PFSK-1 (cell line): ENCODE results near the gene IL20RA.

Source experiments
- POLR2AphosphoS5 ChIP-seq: IDR thresholded peaks from 2 replicates; pipeline ENCODE4 v1.6.1; 2012; ENCODE audit warnings: low read depth, mild to moderate bottlenecking, control low read depth, low read length, moderate library complexity
- REST ChIP-seq, 2 experiments: IDR thresholded peaks; 2 replicates each; pipeline versions ENCODE4 v1.6.1 to v1.8.0; 2011 to 2012; ENCODE audit warnings: low read depth in 2 of 2, low read length in 2 of 2, control low read depth in 1 of 2, inconsistent platforms in 1 of 2, mild to moderate bottlenecking in 1 of 2, moderate library complexity in 1 of 2; ENCODE audit not compliant: insufficient read depth in 1 of 2
- SIN3A ChIP-seq: IDR thresholded peaks from 2 replicates; pipeline ENCODE4 v1.6.1; 2012; ENCODE audit warnings: mild to moderate bottlenecking, low read length, moderate library complexity, borderline replicate concordance; ENCODE audit not compliant: insufficient read depth
- TAF1 ChIP-seq: IDR thresholded peaks from 2 replicates; pipeline ENCODE4 v1.6.1; 2012; ENCODE audit warnings: low read length, control low read depth, borderline replicate concordance; ENCODE audit not compliant: insufficient read depth

GRCh38 chr6:137036566-137037300 is 8.0 kb downstream of the IL20RA start:
- TF ChIP-seq TAF1 (no peak), POLR2AphosphoS5 (no peak), SIN3A (no peak), REST (IDR thresholded peaks at IDR 0.05; ENCODE audit: insufficient read depth in 1 of 2, low read depth in 2 of 2, low read length in 2 of 2) (no peak)
